Endothelial cell of umbilical vein (primary cell): ENCODE data around the gene UNC5CL. TPM values are rescaled to one million over a fixed set of nuclear protein-coding genes. Genes with fewer than 3 reads are reported as not detected.

Experiments used
- BruUV-seq: library from RNA; stranded (reverse); fragments of 400-500 nt; replicated peaks from 2 replicates; lab custom pipeline; 2021; lab: Mats Ljungman, UMichigan
- CTCF ChIA-PET: fragments of 300-600, 350-600 bp; sonication (Branson Sonifier 250); formaldehyde crosslinking; loops from one replicate; lab custom pipeline; 2021; ENCODE audit warnings: antibody characterized with exemption, inconsistent platforms; lab: Charles Lee
- POLR2A ChIA-PET: fragments of 300-600, 350-600 bp; sonication (Branson Sonifier 250); formaldehyde crosslinking; loops from one replicate; lab custom pipeline; 2021; ENCODE audit warnings: antibody characterized with exemption, inconsistent platforms; lab: Charles Lee
- DNase-seq: peaks from one replicate; pipeline ENCODE4 v3.0.0-alpha.2; 2011; ENCODE audit warnings: low read depth, low spot score
- FAIRE-seq: peaks from 2 replicates; lab custom pipeline; 2011; peaks lifted over from hg19 to GRCh38; lab: Jason Lieb, UNC
- H2AFZ ChIP-seq: 2 replicates; pipeline ENCODE4 v1.6.0; 2012; ENCODE audit warnings: low read depth, low read length, control low read depth, inconsistent platforms
- H3K27ac ChIP-seq: 2 replicates; pipeline ENCODE4 v1.5.1; 2011; ENCODE audit warnings: low read depth, mild to moderate bottlenecking, control low read depth, low read length, moderate library complexity; ENCODE audit not compliant: insufficient read depth
- H3K27me3 ChIP-seq, 2 experiments: 2 replicates each; pipeline versions ENCODE4 v1.6.0 to v1.6.1; 2011; ENCODE audit warnings: low read length in 2 of 2, mixed read lengths in 1 of 2; ENCODE audit not compliant: control insufficient read depth in 2 of 2, insufficient read depth in 2 of 2
- H3K36me3 ChIP-seq, 2 experiments: 2 replicates in 1 of 2; 3 replicates in 1 of 2; pipeline ENCODE4 v1.5.1; 2011; ENCODE audit warnings: low read length in 2 of 2, mild to moderate bottlenecking in 1 of 2, moderate library complexity in 1 of 2; ENCODE audit not compliant: control insufficient read depth in 2 of 2, insufficient read depth in 2 of 2; ENCODE audit errors: extremely low read depth in 1 of 2
- H3K4me1 ChIP-seq: 3 replicates; pipeline ENCODE4 v1.5.1; 2011; ENCODE audit warnings: mild to moderate bottlenecking, low read length; ENCODE audit not compliant: control insufficient read depth, insufficient read depth; ENCODE audit errors: extremely low read depth
- H3K4me2 ChIP-seq: 2 replicates; pipeline ENCODE4 v1.6.1; 2011; ENCODE audit warnings: low read length, control low read depth, mixed read lengths; ENCODE audit not compliant: insufficient read depth
- H3K4me3 ChIP-seq, 3 experiments: fragments of 200-600 bp in 1 of 3; sonication (generic), shearing (Covaris generic) in 1 of 3; replicated peaks in 1 of 3; 2 replicates each; pipeline ENCODE4 v1.5.1; 2011 to 2016; ENCODE audit warnings: control low read depth in 3 of 3, low read length in 3 of 3, mild to moderate bottlenecking in 2 of 3, inconsistent platforms in 1 of 3, low read depth in 1 of 3, moderate library complexity in 1 of 3; ENCODE audit not compliant: insufficient read depth in 1 of 3
- H3K79me2 ChIP-seq: 2 replicates; pipeline ENCODE4 v1.6.0; 2012; ENCODE audit warnings: low read length, inconsistent platforms; ENCODE audit not compliant: control insufficient read depth, insufficient read depth
- H3K9ac ChIP-seq: replicated peaks from 2 replicates; pipeline ENCODE3; 2011; ENCODE audit warnings: low read length, control low read depth; ENCODE audit not compliant: insufficient read depth; ENCODE audit errors: extremely low read depth
- H3K9me1 ChIP-seq: replicated peaks from 3 replicates; pipeline ENCODE4 v1.6.0; 2011; ENCODE audit warnings: mild to moderate bottlenecking, low read length; ENCODE audit not compliant: control insufficient read depth, insufficient read depth; ENCODE audit errors: extremely low read depth
- H3K9me3 ChIP-seq: replicated peaks from 2 replicates; pipeline ENCODE4 v1.5.1; 2012; ENCODE audit warnings: low read length, inconsistent platforms; ENCODE audit not compliant: control insufficient read depth, insufficient read depth
- H4K20me1 ChIP-seq: replicated peaks from 2 replicates; pipeline ENCODE3; 2011; ENCODE audit warnings: mild to moderate bottlenecking, low read length; ENCODE audit not compliant: control insufficient read depth, insufficient read depth; ENCODE audit errors: extremely low read depth
- CTCF ChIP-seq, 2 donors: IDR thresholded peaks; 1 replicate in 1 of 2; 2 replicates in 1 of 2; pipeline ENCODE4 v1.5.1; 2011; ENCODE audit warnings: low read length in 2 of 2, mild to moderate bottlenecking in 2 of 2, moderate library complexity in 2 of 2, control low read depth in 1 of 2, inconsistent platforms in 1 of 2, low read depth in 1 of 2; ENCODE audit not compliant: insufficient read depth in 1 of 2; ENCODE audit errors: extremely low read depth in 1 of 2
- FOS ChIP-seq: IDR thresholded peaks from 2 replicates; pipeline ENCODE4 v1.6.1; 2011; ENCODE audit warnings: mild to moderate bottlenecking, low read length, moderate library complexity, borderline replicate concordance; ENCODE audit not compliant: insufficient read depth
- GATA2 ChIP-seq: IDR thresholded peaks from 2 replicates; pipeline ENCODE4 v1.7.0; 2011; ENCODE audit warnings: low read depth, mild to moderate bottlenecking, moderate library complexity, mixed read lengths, low read length; ENCODE audit not compliant: insufficient read length, insufficient read depth
- JUN ChIP-seq: IDR thresholded peaks from 2 replicates; pipeline ENCODE4 v1.6.1; 2011; ENCODE audit warnings: borderline replicate concordance, low read depth; ENCODE audit not compliant: insufficient read length, insufficient read depth
- MYC ChIP-seq: IDR thresholded peaks from one replicate; pipeline ENCODE4 v1.6.1; 2011; ENCODE audit warnings: mild to moderate bottlenecking, low read depth, low read length
- POLR2AphosphoS5 ChIP-seq: IDR thresholded peaks from 2 replicates; pipeline ENCODE4 v1.6.1; 2012; ENCODE audit warnings: low read depth, mild to moderate bottlenecking, control low read depth, low read length, moderate library complexity; ENCODE audit not compliant: insufficient read depth
- dilution Hi-C: fragments of 300-500 bp; cut with MboI; formaldehyde crosslinking; loops from one replicate; pipeline ENCODE4 v1.15.0; 2019; ENCODE audit warnings: low sequenced_read_pairs; ENCODE audit not compliant: extremely low pct_ligation_motif_present
- intact Hi-C: fragments of 100-400 bp; cut with micrococcal nuclease; formaldehyde crosslinking; loops from one replicate; pipeline ENCODE4 v1.10.0; 2022
- polyA plus RNA-seq, 4 experiments: library from polyadenylated mRNA; depleted of rRNA in 3 of 4; stranded (reverse) in 3 of 4; unstranded in 1 of 4; fragments of >200 nt; gene quantifications; 2 replicates each; pipeline versions ENCODE4 v1.2.1 to v1.2.3, GENCODE V29; 2011 to 2012; ENCODE audit warnings: missing spikeins in 1 of 4
- total RNA-seq: library from RNA; stranded (reverse); gene quantifications from 2 replicates; pipeline ENCODE4 v1.2.3, GENCODE V29; 2021
- TF ChIP-seq, protein P1 (sequence below): IDR thresholded peaks from 2 replicates; pipeline ENCODE4 v1.6.1; 2011; ENCODE audit not compliant: insufficient read depth, insufficient read length

The UNC5CL gene
- total and polyA plus RNA-seq, 2 donors (not counting 3 experiments of a cell fraction or from before 2014, with no cell fraction given) = 0.14 to 0.20 TPM

- no peak for FAIRE-seq
- Histone ChIP-seq H3K36me3 (no peaks in the 10 kb centered on the region), H3K27ac (no peak overlapping the region), H3K9me3 (no peaks in the 10 kb centered on the region), H4K20me1 (no peaks in the 10 kb centered on the region), H3K79me2 (no peaks in the 10 kb centered on the region), H3K9me1 (no peaks in the 10 kb centered on the region), H3K4me1 (peaks cover 24% of the 10 kb centered on the region), H2AFZ (no peak overlapping the region), H3K27me3 (peaks cover 0 to 5% of the 10 kb centered on the region in 2 experiments), H3K4me2 (no peak overlapping the region), H3K4me3 (no peak overlapping the region), H3K9ac (no peak overlapping the region)
- POLR2A ChIA-PET = no interaction called here
- dilution Hi-C loops (no loop called here), intact Hi-C loops (loop anchor here (5.0 to 10.0 kb wide), 3 partner anchors 36 to 1571 kb away; no protein-coding TSS in a partner anchor)
- no peak for TF ChIP-seq POLR2AphosphoS5
- TF ChIP-seq, protein P1, sequence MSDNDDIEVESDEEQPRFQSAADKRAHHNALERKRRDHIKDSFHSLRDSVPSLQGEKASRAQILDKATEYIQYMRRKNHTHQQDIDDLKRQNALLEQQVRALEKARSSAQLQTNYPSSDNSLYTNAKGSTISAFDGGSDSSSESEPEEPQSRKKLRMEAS = no peak
- CTCF ChIA-PET = interaction anchor here (0.8 to 4.2 kb wide), 7 partner anchors 29 to 104 kb away, joined by 3 to 31 read pairs (median 7); no protein-coding TSS in a partner anchor
- no TSS peak for BruUV-seq
- DNase-seq = no peak
Measured at GRCh38 chr6:40998661-40999060, 40.4 kb downstream of the UNC5CL start.

GRCh38 chr6:40997234-40997957 is 41.6 kb downstream of the UNC5CL start:
- dilution Hi-C loops = no loop called here
- no TSS peak for BruUV-seq

More at GRCh38 chr6:40997234-40997957, 41.6 kb downstream of the UNC5CL start:
- Histone ChIP-seq H3K4me2 (peak overlapping the region; percentile 45), H3K4me1 (peaks cover 24% of the 10 kb centered on the region), H3K9me3 (no peaks in the 10 kb centered on the region), H3K27ac (peak overlapping the region; percentile 92), H3K4me3 (peak overlapping the region in 1 of 3 experiments; percentile 21), H3K27me3 (peaks cover 0 to 2% of the 10 kb centered on the region in 2 experiments), H3K9me1 (no peaks in the 10 kb centered on the region), H3K36me3 (no peaks in the 10 kb centered on the region), H3K79me2 (no peaks in the 10 kb centered on the region), H3K9ac (peak overlapping the region; percentile 66), H4K20me1 (no peaks in the 10 kb centered on the region), H2AFZ (peak overlapping the region; percentile 53)
- TF ChIP-seq CTCF (IDR thresholded peaks at IDR 0.05; ENCODE audit: extremely low read depth in 1 of 2, insufficient read depth in 1 of 2, low read depth in 1 of 2, low read length in 2 of 2) (no peak), GATA2 (peak; percentile 83), FOS (peak; percentile 74), JUN (peak; percentile 81), MYC (no peak)
- FAIRE-seq (peak; percentile 97), DNase-seq (peak; percentile 93)
- CTCF ChIA-PET = interaction anchor here (0.5 to 4.2 kb wide), 20 partner anchors 9 to 454 kb away, joined by 3 to 31 read pairs (median 3); partner anchors contain the start of genes NFYA and OARD1
- POLR2A ChIA-PET = interaction anchor here (0.7 to 1.3 kb wide), 2 partner anchors 60 to 76 kb away, joined by 3 to 5 read pairs; partner anchors contain the start of gene NFYA
- intact Hi-C loops = loop anchor here (1.0 to 10.0 kb wide), 8 partner anchors 31 to 1570 kb away; partner anchors contain the start of genes NFYA and OARD1
